Astrocyte (in vitro differentiated cells and primary cell): ENCODE data around the gene RNF214. TPM values are rescaled to one million over a fixed set of nuclear protein-coding genes. Genes with fewer than 3 reads are reported as not detected.

Experiments
- DNase-seq: peaks from one replicate; pipeline ENCODE4 v3.0.0-alpha.2; 2010; ENCODE audit warnings: low read depth
- FAIRE-seq: peaks from 2 replicates; lab custom pipeline; 2011; peaks lifted over from hg19 to GRCh38; lab: Jason Lieb, UNC
- H2AFZ ChIP-seq: 2 replicates; pipeline ENCODE4 v1.6.0; 2012; ENCODE audit warnings: low read depth, low read length, inconsistent platforms
- H3K27ac ChIP-seq: 2 replicates; pipeline ENCODE4 v1.5.1; 2011; ENCODE audit warnings: low read depth, low read length, inconsistent platforms
- H3K27me3 ChIP-seq: 2 replicates; pipeline ENCODE4 v1.6.0; 2011; ENCODE audit warnings: low read length, inconsistent platforms; ENCODE audit not compliant: insufficient read depth
- H3K36me3 ChIP-seq: 2 replicates; pipeline ENCODE4 v1.5.1; 2011; ENCODE audit warnings: low read length, inconsistent platforms; ENCODE audit not compliant: insufficient read depth
- H3K4me1 ChIP-seq: 2 replicates; pipeline ENCODE4 v1.5.1; 2011; ENCODE audit warnings: low read length, inconsistent platforms; ENCODE audit not compliant: insufficient read depth
- H3K4me2 ChIP-seq: 2 replicates; pipeline ENCODE4 v1.6.0; 2012; ENCODE audit warnings: low read length, inconsistent platforms
- H3K4me3 ChIP-seq: 2 replicates; pipeline ENCODE4 v1.5.1; 2011; ENCODE audit warnings: low read depth, mild to moderate bottlenecking, low read length, inconsistent platforms; ENCODE audit not compliant: insufficient read depth
- H3K79me2 ChIP-seq: 2 replicates; pipeline ENCODE4 v1.6.0; 2012; ENCODE audit warnings: mild to moderate bottlenecking, low read length, inconsistent platforms; ENCODE audit not compliant: insufficient read depth
- H3K9ac ChIP-seq: 2 replicates; pipeline ENCODE4 v1.6.0; 2012; ENCODE audit warnings: mild to moderate bottlenecking, low read length, inconsistent platforms
- H3K9me3 ChIP-seq: 2 replicates; pipeline ENCODE4 v1.5.1; 2012; ENCODE audit warnings: low read depth, mild to moderate bottlenecking, low read length, inconsistent platforms; ENCODE audit not compliant: insufficient read depth
- H4K20me1 ChIP-seq: 2 replicates; pipeline ENCODE4 v1.6.0; 2012; ENCODE audit warnings: low read length, inconsistent platforms; ENCODE audit not compliant: insufficient read depth
- H3K27ac Mint-ChIP-seq: one replicate; pipeline ENCODE4 v1.8.0; 2021; ENCODE audit warnings: mild to moderate bottlenecking, mixed read lengths; ENCODE audit not compliant: unreplicated experiment
- H3K27me3 Mint-ChIP-seq: one replicate; pipeline ENCODE4 v1.8.0; 2021; ENCODE audit warnings: low read depth, mixed read lengths; ENCODE audit not compliant: unreplicated experiment
- H3K36me3 Mint-ChIP-seq: one replicate; pipeline ENCODE4 v1.8.0; 2021; ENCODE audit warnings: low read depth, mixed read lengths; ENCODE audit not compliant: unreplicated experiment
- H3K4me1 Mint-ChIP-seq: one replicate; pipeline ENCODE4 v1.8.0; 2021; ENCODE audit warnings: low read depth, mixed read lengths; ENCODE audit not compliant: unreplicated experiment
- H3K4me3 Mint-ChIP-seq: one replicate; pipeline ENCODE4 v1.8.0; 2021; ENCODE audit warnings: mild to moderate bottlenecking, moderate library complexity, mixed read lengths; ENCODE audit not compliant: unreplicated experiment
- H3K9me3 Mint-ChIP-seq: one replicate; pipeline ENCODE4 v1.8.0; 2021; ENCODE audit warnings: mild to moderate bottlenecking, mixed read lengths; ENCODE audit not compliant: unreplicated experiment
- EZH2 ChIP-seq: IDR thresholded peaks from 2 replicates; pipeline ENCODE4 v1.6.1; 2012; ENCODE audit warnings: mild to moderate bottlenecking, low read length, inconsistent platforms; ENCODE audit not compliant: insufficient read depth
- total RNA-seq: library from RNA; stranded (reverse); gene quantifications from 2 replicates; pipeline ENCODE4 v1.2.1, GENCODE V29; 2021
- TF ChIP-seq, protein P1 (sequence below): IDR thresholded peaks from 2 replicates; pipeline ENCODE4 v1.5.1; 2011; ENCODE audit warnings: low read depth, mild to moderate bottlenecking, inconsistent platforms, low read length, moderate library complexity; ENCODE audit not compliant: insufficient read depth

Gene RNF214
- total RNA-seq, 1 donor from 2014 or later = 23.6 TPM

DNA sequence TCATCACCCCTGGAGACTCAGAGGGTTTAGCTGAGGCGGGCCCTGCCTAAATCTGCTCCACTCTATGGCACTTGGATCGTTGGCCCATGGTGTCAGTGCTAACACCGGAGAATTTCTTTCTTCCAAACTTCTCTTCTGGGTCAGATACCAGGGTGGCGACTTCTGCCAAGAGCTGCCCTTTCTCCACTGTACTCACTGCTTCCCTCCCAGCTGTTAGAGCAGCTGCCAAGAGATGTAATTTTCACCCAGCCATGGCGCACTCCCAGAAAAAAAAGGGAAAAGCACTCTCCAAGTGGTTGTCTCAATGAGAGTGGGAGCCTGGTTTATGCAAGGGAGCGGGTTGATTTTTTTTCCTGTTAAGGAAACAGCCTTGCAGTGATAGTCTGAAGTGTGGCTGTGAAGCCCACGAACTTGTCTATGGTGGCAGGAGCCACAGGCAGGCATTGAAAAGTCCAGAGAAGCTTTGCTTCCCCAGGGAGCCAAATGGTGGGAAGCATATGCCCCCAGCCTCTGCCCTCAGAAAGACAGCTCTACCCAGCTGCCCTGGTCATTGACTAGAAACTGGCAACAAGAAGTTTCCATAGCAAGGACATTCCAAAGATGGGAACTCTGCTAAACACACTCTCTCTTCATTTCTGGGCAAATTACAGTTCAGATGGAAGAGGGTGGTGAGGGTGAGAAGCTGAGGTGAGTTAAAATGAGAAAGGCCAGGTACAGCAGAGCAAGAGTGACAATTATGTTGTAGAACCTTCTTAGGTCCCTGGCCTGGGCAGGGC lies 11.3 kb upstream of the RNF214 start:
- H3K4me3 Mint-ChIP-seq = no peak overlapping the region
- no peak overlapping the region for H3K9ac ChIP-seq
- H3K36me3 Mint-ChIP-seq = peaks cover 32% of the 10 kb centered on the region
- no peaks in the 10 kb centered on the region for H3K9me3 ChIP-seq
- H4K20me1 ChIP-seq = peaks cover 4% of the 10 kb centered on the region
- no peak overlapping the region for H3K4me3 ChIP-seq
- FAIRE-seq (no peak), DNase-seq (no peak)
- H2AFZ ChIP-seq = no peak overlapping the region
- TF ChIP-seq, protein P1, sequence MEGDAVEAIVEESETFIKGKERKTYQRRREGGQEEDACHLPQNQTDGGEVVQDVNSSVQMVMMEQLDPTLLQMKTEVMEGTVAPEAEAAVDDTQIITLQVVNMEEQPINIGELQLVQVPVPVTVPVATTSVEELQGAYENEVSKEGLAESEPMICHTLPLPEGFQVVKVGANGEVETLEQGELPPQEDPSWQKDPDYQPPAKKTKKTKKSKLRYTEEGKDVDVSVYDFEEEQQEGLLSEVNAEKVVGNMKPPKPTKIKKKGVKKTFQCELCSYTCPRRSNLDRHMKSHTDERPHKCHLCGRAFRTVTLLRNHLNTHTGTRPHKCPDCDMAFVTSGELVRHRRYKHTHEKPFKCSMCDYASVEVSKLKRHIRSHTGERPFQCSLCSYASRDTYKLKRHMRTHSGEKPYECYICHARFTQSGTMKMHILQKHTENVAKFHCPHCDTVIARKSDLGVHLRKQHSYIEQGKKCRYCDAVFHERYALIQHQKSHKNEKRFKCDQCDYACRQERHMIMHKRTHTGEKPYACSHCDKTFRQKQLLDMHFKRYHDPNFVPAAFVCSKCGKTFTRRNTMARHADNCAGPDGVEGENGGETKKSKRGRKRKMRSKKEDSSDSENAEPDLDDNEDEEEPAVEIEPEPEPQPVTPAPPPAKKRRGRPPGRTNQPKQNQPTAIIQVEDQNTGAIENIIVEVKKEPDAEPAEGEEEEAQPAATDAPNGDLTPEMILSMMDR = no peak
- no peak for TF ChIP-seq EZH2
- peaks cover 50% of the 10 kb centered on the region for H3K36me3 ChIP-seq
- peaks cover 32% of the 10 kb centered on the region for H3K4me1 ChIP-seq
- H3K4me2 ChIP-seq = no peak overlapping the region
- H3K79me2 ChIP-seq = no peaks in the 10 kb centered on the region
- no peaks in the 10 kb centered on the region for H3K27me3 ChIP-seq
- H3K27ac ChIP-seq = no peak overlapping the region
- H3K9me3 Mint-ChIP-seq = peaks cover 1% of the 10 kb centered on the region
- H3K27ac Mint-ChIP-seq = peak overlapping the region; percentile 7
- no peaks in the 10 kb centered on the region for H3K27me3 Mint-ChIP-seq
- peaks cover 21% of the 10 kb centered on the region for H3K4me1 Mint-ChIP-seq

DNA sequence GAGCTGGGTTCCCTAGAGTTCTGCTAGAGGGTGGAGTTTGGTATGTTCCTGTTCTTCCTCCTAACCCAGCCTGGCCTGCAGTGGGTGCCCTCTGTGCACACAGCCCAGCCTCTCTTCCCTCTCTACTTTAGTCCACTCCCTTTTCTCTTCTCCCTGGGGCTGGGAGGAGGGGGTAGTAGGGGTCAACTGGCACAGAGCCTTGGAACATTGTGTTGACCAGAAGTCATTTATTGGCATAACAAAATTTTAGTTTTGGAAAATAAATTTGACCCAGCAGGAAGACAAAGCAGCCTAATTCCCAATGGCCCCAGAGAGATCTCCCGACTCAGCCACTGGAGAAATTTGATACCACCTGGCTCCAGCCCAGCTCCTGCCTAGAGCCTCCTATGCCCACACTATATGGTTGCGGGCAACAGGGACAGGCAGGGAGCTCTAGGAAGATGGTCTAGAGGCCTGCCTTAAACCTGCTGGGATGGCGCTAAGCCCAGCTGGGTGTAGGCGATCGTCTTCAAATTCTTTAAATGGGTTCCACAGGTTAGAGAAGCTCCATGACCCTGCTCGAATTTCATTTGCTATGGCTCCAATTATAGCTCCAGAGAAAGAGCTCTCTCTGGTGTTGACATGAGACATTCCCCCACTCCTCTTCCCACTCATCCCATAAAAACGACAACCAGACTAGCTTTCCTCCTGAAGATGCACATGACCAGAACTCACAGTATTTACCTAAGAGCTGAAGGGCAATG lies 10.5 kb upstream of the RNF214 start:
- TF ChIP-seq EZH2 = no peak
- TF ChIP-seq, protein P1 = no peak
- Histone ChIP-seq H4K20me1 (peaks cover 9% of the 10 kb centered on the region), H3K27ac (no peak overlapping the region), H3K4me1 (peaks cover 28% of the 10 kb centered on the region), H3K4me3 (no peak overlapping the region), H3K27me3 (no peaks in the 10 kb centered on the region), H3K4me2 (peak overlapping the region; percentile 2), H3K9me3 (no peaks in the 10 kb centered on the region), H3K9ac (no peak overlapping the region), H2AFZ (no peak overlapping the region), H3K79me2 (no peaks in the 10 kb centered on the region), H3K36me3 (peaks cover 52% of the 10 kb centered on the region)
- H3K36me3 Mint-ChIP-seq = peaks cover 27% of the 10 kb centered on the region
- DNase-seq (no peak), FAIRE-seq (no peak)
- no peaks in the 10 kb centered on the region for H3K27me3 Mint-ChIP-seq
- H3K4me3 Mint-ChIP-seq = no peak overlapping the region
- no peak overlapping the region for H3K27ac Mint-ChIP-seq
- peaks cover 1% of the 10 kb centered on the region for H3K9me3 Mint-ChIP-seq
- peaks cover 17% of the 10 kb centered on the region for H3K4me1 Mint-ChIP-seq
